Islet precursor cell (in vitro differentiated cells): ENCODE measurements around the gene BARD1.
"Not testable (repeated sequence)": the region's sequence is repeated elsewhere in the genome, so short reads cannot be mapped to it uniquely, and the experiment has no call there.

Experiments used
- DNase-seq: peaks from one replicate; pipeline ENCODE4 v3.0.0-alpha.2; 2018

Gene BARD1

GRCh38 chr2:214753455-214753854, 56.0 kb downstream of the BARD1 start:
- DNase-seq = no peak

GRCh38 chr2:214750529-214750928, 59.0 kb downstream of the BARD1 start:
- DNase-seq = no peak

- DNase-seq = no peak
Measured at GRCh38 chr2:214747992-214748391, 61.5 kb downstream of the BARD1 start.

- no peak for DNase-seq
Measured at GRCh38 chr2:214742119-214742518, 67.4 kb downstream of the BARD1 start.

GRCh38 chr2:214740867-214741395, 68.6 kb downstream of the BARD1 start:
- no peak for DNase-seq

- no peak for DNase-seq
Measured at GRCh38 chr2:214737188-214737587, 72.3 kb downstream of the BARD1 start.

GRCh38 chr2:214730800-214731407, 78.6 kb downstream of the BARD1 start:
- DNase-seq = no peak

- DNase-seq = no peak
Measured at GRCh38 chr2:214730248-214730647, 79.2 kb downstream of the BARD1 start.

GRCh38 chr2:214724741-214725140, 84.7 kb downstream of the BARD1 start:
- DNase-seq = no peak

GRCh38 chr2:214717837-214718236, 91.6 kb downstream of the BARD1 start:
- DNase-seq = not testable (repeated sequence)

GRCh38 chr2:214716811-214717560, 92.5 kb downstream of the BARD1 start:
- DNase-seq = no peak

- DNase-seq = no peak
Measured at GRCh38 chr2:214715025-214715424, 94.5 kb downstream of the BARD1 start.

GRCh38 chr2:214713080-214713830, 96.2 kb downstream of the BARD1 start:
- no peak for DNase-seq

GRCh38 chr2:214710729-214711128, 98.8 kb downstream of the BARD1 start:
- no peak for DNase-seq

- DNase-seq = peak; percentile 54
Measured at GRCh38 chr2:214706986-214707385, 102.5 kb downstream of the BARD1 start.

GRCh38 chr2:214699236-214699635, 110.2 kb downstream of the BARD1 start:
- DNase-seq = no peak

- no peak for DNase-seq
Measured at GRCh38 chr2:214696681-214697080, 112.8 kb downstream of the BARD1 start.

- no peak for DNase-seq
Measured at GRCh38 chr2:214695789-214696188, 113.7 kb downstream of the BARD1 start.

- DNase-seq = not testable (repeated sequence)
Measured at GRCh38 chr2:214683557-214683956, 125.9 kb downstream of the BARD1 start.

GRCh38 chr2:214679736-214680135, 129.7 kb downstream of the BARD1 start:
- DNase-seq = no peak

- no peak for DNase-seq
Measured at GRCh38 chr2:214676421-214677089, 132.9 kb downstream of the BARD1 start.
